GM13977 (cell line): ENCODE measurements around the gene CD68.

Source experiments
- DNase-seq: peaks from one replicate; pipeline ENCODE4 v3.0.0; 2012; ENCODE audit warnings: low spot score
- CTCF ChIP-seq: IDR thresholded peaks from 2 replicates; pipeline ENCODE4 v1.5.1; 2012; ENCODE audit warnings: mild to moderate bottlenecking, control low read depth; ENCODE audit not compliant: insufficient read depth; ENCODE audit errors: extremely low read depth, missing control alignments
- in situ Hi-C: fragments of 300-500 bp; cut with MboI; formaldehyde crosslinking; loops from one replicate; pipeline ENCODE4 v1.12.0; 2022; ENCODE audit warnings: low sequenced_read_pairs, low pct_unique_long_range_greater_than_20kb, mixed read lengths, inconsistent platforms; ENCODE audit not compliant: unreplicated experiment

Gene CD68

GRCh38 chr17:7563115-7563869, 16.1 kb upstream of the CD68 start:
- no peak for TF ChIP-seq CTCF
- DNase-seq: no peak
- in situ Hi-C loops: loop anchor here (25.0 kb wide), 1 partner anchor 201 kb away; the partner anchor contains the start of genes KCTD11 and TMEM95

GRCh38 chr17:7569571-7569970, 9.9 kb upstream of the CD68 start:
- in situ Hi-C loops: loop anchor here (25.0 kb wide), 1 partner anchor 207 kb away; the partner anchor contains the start of genes KCTD11 and TMEM95
- TF ChIP-seq CTCF: no peak
- no peak for DNase-seq

GRCh38 chr17:7570351-7570750, 9.1 kb upstream of the CD68 start:
- TF ChIP-seq CTCF: no peak
- in situ Hi-C loops: loop anchor here (25.0 kb wide), 1 partner anchor 208 kb away; the partner anchor contains the start of genes KCTD11 and TMEM95

GRCh38 chr17:7572338-7572587, 7.2 kb upstream of the CD68 start:
- in situ Hi-C loops: loop anchor here (25.0 kb wide), 1 partner anchor 210 kb away; the partner anchor contains the start of genes KCTD11 and TMEM95
- no peak for TF ChIP-seq CTCF
- DNase-seq: no peak

More at GRCh38 chr17:7570351-7570750, 9.1 kb upstream of the CD68 start:
- DNase-seq: no peak

GRCh38 chr17:7572588-7573323, 6.7 kb upstream of the CD68 start:
- peak; percentile 99 for DNase-seq
- TF ChIP-seq CTCF: no peak
- in situ Hi-C loops: loop anchor here (25.0 kb wide), 1 partner anchor 210 kb away; the partner anchor contains the start of genes KCTD11 and TMEM95

- in situ Hi-C loops: loop anchor here (25.0 kb wide), 1 partner anchor 211 kb away; the partner anchor contains the start of genes KCTD11 and TMEM95
- TF ChIP-seq CTCF: no peak
- DNase-seq: peak; percentile 94
Measured at GRCh38 chr17:7573324-7574080, 5.9 kb upstream of the CD68 start.
